A673 (cell line): ENCODE measurements around the gene PARVB. TPM values are rescaled to one million over a fixed set of nuclear protein-coding genes. Genes with fewer than 3 reads are reported as not detected.

Source experiments
- BruUV-seq: library from RNA; stranded (reverse); fragments of 400-500 nt; replicated peaks from 2 replicates; lab custom pipeline; 2021; lab: Mats Ljungman, UMichigan
- CTCF ChIA-PET: fragments of 300-600 bp; sonication (Branson Sonifier 250); formaldehyde crosslinking; loops from one replicate; lab custom pipeline; 2022; ENCODE audit warnings: antibody characterized with exemption; lab: Charles Lee
- POLR2A ChIA-PET: fragments of 300-600 bp; sonication (Branson Sonifier 250); formaldehyde crosslinking; loops from one replicate; lab custom pipeline; 2022; ENCODE audit warnings: antibody characterized with exemption; ENCODE audit not compliant: low non-redundant PET; lab: Charles Lee
- DNase-seq: peaks from one replicate; pipeline ENCODE4 v3.0.0-alpha.2; 2015; ENCODE audit warnings: low spot score
- H3K27ac ChIP-seq: fragments of 200-600 bp; sonication (generic); 2 replicates; pipeline ENCODE4 v1.5.1; 2016; ENCODE audit warnings: mixed run types, low read depth, mild to moderate bottlenecking, mixed read lengths, antibody characterized with exemption, low read length; ENCODE audit not compliant: poor library complexity, severe bottlenecking
- H3K27me3 ChIP-seq: fragments of 200-600 bp; sonication (generic); replicated peaks from 2 replicates; pipeline ENCODE4 v1.6.1; 2017; ENCODE audit warnings: mixed run types, low read depth, mild to moderate bottlenecking, mixed read lengths, antibody characterized with exemption, low read length; ENCODE audit not compliant: insufficient read depth, poor library complexity
- H3K36me3 ChIP-seq: fragments of 200-600 bp; sonication (generic); 2 replicates; pipeline ENCODE4 v1.6.1; 2016; ENCODE audit warnings: mixed run types, mild to moderate bottlenecking, mixed read lengths, antibody characterized with exemption, low read length; ENCODE audit not compliant: insufficient read depth, poor library complexity, severe bottlenecking
- H3K4me1 ChIP-seq: fragments of 200-600 bp; sonication (generic); 2 replicates; pipeline ENCODE4 v1.6.1; 2017; ENCODE audit warnings: mixed run types, mild to moderate bottlenecking, mixed read lengths, antibody characterized with exemption, low read length; ENCODE audit not compliant: insufficient read depth, poor library complexity, severe bottlenecking
- H3K4me3 ChIP-seq: fragments of 200-600 bp; sonication (generic); 2 replicates; pipeline ENCODE4 v1.5.1; 2016; ENCODE audit warnings: low read depth, mixed run types, mild to moderate bottlenecking, mixed read lengths, low read length; ENCODE audit not compliant: poor library complexity, severe bottlenecking
- H3K9me3 ChIP-seq: fragments of 200-600 bp; sonication (generic); 2 replicates; pipeline ENCODE4 v1.6.1; 2016; ENCODE audit warnings: mixed run types, low read depth, mild to moderate bottlenecking, mixed read lengths, antibody characterized with exemption, low read length; ENCODE audit not compliant: poor library complexity, severe bottlenecking
- EZH2 ChIP-seq: fragments of 200-600 bp; sonication (generic); IDR thresholded peaks from 2 replicates; pipeline ENCODE4 v1.6.1; 2017; ENCODE audit warnings: borderline replicate concordance, low read depth, mild to moderate bottlenecking, mixed read lengths, antibody characterized with exemption, low read length; ENCODE audit not compliant: poor library complexity, severe bottlenecking
- intact Hi-C: fragments of 100-400 bp; cut with micrococcal nuclease; formaldehyde crosslinking; loops from one replicate; pipeline ENCODE4 v1.10.0; 2022; ENCODE audit not compliant: unreplicated experiment
- total RNA-seq: library from RNA; stranded (reverse); gene quantifications from 2 replicates; pipeline ENCODE4 v1.2.3, GENCODE V29; 2021
- TF ChIP-seq, protein P1 (sequence below): fragments of 300-800, 200-600 bp; sonication (generic); conservative IDR thresholded peaks from 2 replicates; pipeline ENCODE4 v1.5.1; 2017; ENCODE audit warnings: low read depth, mild to moderate bottlenecking, antibody characterized with exemption, low read length, moderate library complexity, mixed read lengths

Gene PARVB
- total RNA-seq, 1 experiment from 2014 or later = 18.3 TPM

DNA sequence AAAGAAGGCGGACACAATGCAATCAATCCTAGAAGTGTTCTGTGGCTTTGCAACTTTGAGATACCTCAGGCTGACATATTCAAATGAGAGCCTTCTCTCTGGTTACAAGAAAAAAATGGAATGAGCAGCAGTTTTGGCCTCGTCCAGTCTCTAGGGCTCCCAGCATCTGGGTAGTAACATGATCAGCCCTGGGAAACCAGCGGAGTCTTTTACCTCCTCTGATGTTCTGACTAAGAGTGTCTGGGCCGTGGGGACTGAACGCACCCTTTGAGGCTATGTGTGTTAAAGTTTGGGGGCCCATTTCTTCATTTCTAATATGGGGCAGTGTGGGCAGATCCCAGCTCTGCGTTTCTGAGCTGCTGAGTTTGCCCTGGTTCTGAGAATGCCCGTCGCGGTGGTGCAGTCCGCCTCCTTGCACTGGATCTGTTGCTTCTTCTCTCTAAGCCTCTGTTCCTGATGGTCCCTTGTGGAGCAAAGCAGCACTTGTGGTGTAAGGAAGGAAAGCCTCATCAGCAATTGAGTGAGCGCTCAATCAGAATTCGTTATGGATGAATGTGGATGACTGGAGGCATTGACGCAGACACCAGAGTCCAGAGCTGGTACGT lies 8.1 kb downstream of the PARVB start:
- no peak for DNase-seq
- no peak for TF ChIP-seq EZH2
- TF ChIP-seq, protein P1, sequence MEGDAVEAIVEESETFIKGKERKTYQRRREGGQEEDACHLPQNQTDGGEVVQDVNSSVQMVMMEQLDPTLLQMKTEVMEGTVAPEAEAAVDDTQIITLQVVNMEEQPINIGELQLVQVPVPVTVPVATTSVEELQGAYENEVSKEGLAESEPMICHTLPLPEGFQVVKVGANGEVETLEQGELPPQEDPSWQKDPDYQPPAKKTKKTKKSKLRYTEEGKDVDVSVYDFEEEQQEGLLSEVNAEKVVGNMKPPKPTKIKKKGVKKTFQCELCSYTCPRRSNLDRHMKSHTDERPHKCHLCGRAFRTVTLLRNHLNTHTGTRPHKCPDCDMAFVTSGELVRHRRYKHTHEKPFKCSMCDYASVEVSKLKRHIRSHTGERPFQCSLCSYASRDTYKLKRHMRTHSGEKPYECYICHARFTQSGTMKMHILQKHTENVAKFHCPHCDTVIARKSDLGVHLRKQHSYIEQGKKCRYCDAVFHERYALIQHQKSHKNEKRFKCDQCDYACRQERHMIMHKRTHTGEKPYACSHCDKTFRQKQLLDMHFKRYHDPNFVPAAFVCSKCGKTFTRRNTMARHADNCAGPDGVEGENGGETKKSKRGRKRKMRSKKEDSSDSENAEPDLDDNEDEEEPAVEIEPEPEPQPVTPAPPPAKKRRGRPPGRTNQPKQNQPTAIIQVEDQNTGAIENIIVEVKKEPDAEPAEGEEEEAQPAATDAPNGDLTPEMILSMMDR = no peak
- Histone ChIP-seq H3K27ac (no peak overlapping the region), H3K4me3 (no peak overlapping the region), H3K9me3 (no peaks in the 10 kb centered on the region), H3K36me3 (no peaks in the 10 kb centered on the region), H3K4me1 (peaks cover 7% of the 10 kb centered on the region), H3K27me3 (no peaks in the 10 kb centered on the region)
- intact Hi-C loops = no loop called here
- ChIA-PET POLR2A (no interaction called here), CTCF (no interaction called here)
- no TSS peak for BruUV-seq

DNA sequence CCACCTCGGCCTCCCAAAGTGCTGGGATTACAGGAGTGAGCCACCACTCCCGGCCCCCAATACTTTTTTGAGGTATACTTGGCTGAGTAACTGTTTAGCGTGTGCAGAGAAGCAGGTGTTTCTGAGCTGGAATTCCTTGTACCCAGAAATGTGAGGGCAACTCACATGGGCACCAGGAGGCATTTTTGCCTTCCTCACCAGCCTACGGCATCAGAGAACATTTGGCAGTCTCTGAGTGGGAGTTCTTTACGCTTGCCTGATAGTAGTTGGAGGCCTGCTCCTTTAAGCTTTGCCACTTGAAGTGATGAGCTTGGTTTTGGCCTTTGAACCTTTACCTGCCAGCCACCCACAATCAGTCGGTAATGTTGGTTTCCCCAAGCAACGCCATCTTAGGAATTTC lies 9.2 kb downstream of the PARVB start:
- ChIA-PET CTCF (no interaction called here), POLR2A (no interaction called here)
- Histone ChIP-seq H3K27ac (no peak overlapping the region), H3K9me3 (no peaks in the 10 kb centered on the region), H3K36me3 (no peaks in the 10 kb centered on the region), H3K4me3 (no peak overlapping the region), H3K27me3 (no peaks in the 10 kb centered on the region), H3K4me1 (peaks cover 5% of the 10 kb centered on the region)
- TF ChIP-seq EZH2 = no peak
- TF ChIP-seq, protein P1 = no peak
- intact Hi-C loops = no loop called here
- no peak for DNase-seq
- BruUV-seq = no TSS peak

DNA sequence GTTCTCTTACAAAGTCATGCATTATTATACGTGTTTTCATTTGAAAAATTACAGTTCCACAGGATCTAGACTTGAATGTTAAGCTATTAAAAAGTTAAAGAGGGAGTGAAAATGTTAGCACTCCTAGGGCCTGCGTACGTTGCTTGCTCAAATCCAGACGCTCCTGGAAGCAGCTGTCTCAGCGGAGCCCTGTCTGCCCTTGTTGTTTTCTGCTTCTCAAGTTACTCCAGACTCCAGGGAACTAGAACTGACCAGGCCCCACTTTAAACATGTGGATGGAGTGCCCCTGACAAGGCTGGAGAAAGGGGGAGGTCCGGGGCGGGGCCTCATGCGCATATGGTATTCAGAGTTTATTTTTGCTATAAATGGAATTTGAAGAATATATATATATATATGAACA lies 9.6 kb downstream of the PARVB start:
- Histone ChIP-seq H3K27ac (no peak overlapping the region), H3K4me3 (no peak overlapping the region), H3K36me3 (no peaks in the 10 kb centered on the region), H3K4me1 (peaks cover 5% of the 10 kb centered on the region), H3K9me3 (no peaks in the 10 kb centered on the region), H3K27me3 (no peaks in the 10 kb centered on the region)
- intact Hi-C loops = no loop called here
- DNase-seq = no peak
- TF ChIP-seq, protein P1 = no peak
- no peak for TF ChIP-seq EZH2
- BruUV-seq = no TSS peak
- ChIA-PET CTCF (no interaction called here), POLR2A (no interaction called here)
